H1 (cell line): ENCODE data around the gene PDE3A. TPM values are rescaled to one million over a fixed set of nuclear protein-coding genes. Genes with fewer than 3 reads are reported as not detected.

ENCODE experiments used
- CTCF ChIA-PET: fragments of 300-600 bp; sonication (Branson Sonifier 250); formaldehyde crosslinking; loops from one replicate; lab custom pipeline; 2021; ENCODE audit not compliant: partially characterized antibody; lab: Charles Lee
- POLR2A ChIA-PET: fragments of 300-600 bp; sonication (Branson Sonifier 250); formaldehyde crosslinking; loops from one replicate; lab custom pipeline; 2021; ENCODE audit warnings: inconsistent platforms; ENCODE audit not compliant: partially characterized antibody; lab: Charles Lee
- DNase-seq, 2 experiments: peaks; one replicate each; pipeline versions ENCODE4 v3.0.0 to v3.0.0-alpha.2; 2010 to 2022; ENCODE audit warnings: low spot score in 2 of 2, low read depth in 1 of 2, mixed read lengths in 1 of 2
- FAIRE-seq: peaks from 2 replicates; lab custom pipeline; 2011; peaks lifted over from hg19 to GRCh38; lab: Jason Lieb, UNC
- H2AFZ ChIP-seq: 2 replicates; pipeline ENCODE4 v1.8.1; 2012; ENCODE audit warnings: low read length, inconsistent platforms
- H2AK5ac ChIP-seq: 2 replicates; pipeline ENCODE4 v1.6.1; 2013; ENCODE audit warnings: low read depth, low read length
- H2BK120ac ChIP-seq: replicated peaks from 2 replicates; pipeline ENCODE3; 2013; ENCODE audit warnings: low read depth, low read length, inconsistent platforms
- H2BK12ac ChIP-seq: 2 replicates; pipeline ENCODE4 v1.6.1; 2013; ENCODE audit warnings: low read depth, low read length
- H2BK15ac ChIP-seq: 2 replicates; pipeline ENCODE4 v1.6.1; 2013; ENCODE audit warnings: low read length
- H2BK20ac ChIP-seq: 2 replicates; pipeline ENCODE4 v1.6.1; 2013; ENCODE audit warnings: low read length
- H2BK5ac ChIP-seq: 2 replicates; pipeline ENCODE4 v1.6.1; 2013; ENCODE audit warnings: low read depth, low read length
- H3K14ac ChIP-seq: 2 replicates; pipeline ENCODE4 v1.6.1; 2013; ENCODE audit warnings: inconsistent platforms; ENCODE audit not compliant: insufficient read length
- H3K18ac ChIP-seq: 2 replicates; pipeline ENCODE4 v1.6.1; 2013; ENCODE audit warnings: low read length; ENCODE audit errors: extremely low read depth
- H3K23ac ChIP-seq: 2 replicates; pipeline ENCODE4 v1.6.1; 2013; ENCODE audit warnings: inconsistent platforms; ENCODE audit not compliant: insufficient read length
- H3K23me2 ChIP-seq: 2 replicates; pipeline ENCODE4 v1.6.1; 2013; ENCODE audit warnings: low read depth, low read length
- H3K27ac ChIP-seq: 2 replicates; pipeline ENCODE4 v1.6.1; 2011; ENCODE audit warnings: low read depth, low read length, inconsistent platforms
- H3K27me3 ChIP-seq, 4 experiments: replicated peaks in 1 of 4; 1 replicate in 1 of 4; 2 replicates in 3 of 4; pipeline versions ENCODE4 v1.6.1 to v1.8.1; 2011 to 2013; ENCODE audit warnings: low read length in 3 of 4, mild to moderate bottlenecking in 3 of 4, inconsistent platforms in 2 of 4, mixed read lengths in 2 of 4, moderate library complexity in 1 of 4; ENCODE audit not compliant: control insufficient read depth in 3 of 4, insufficient read depth in 3 of 4; ENCODE audit errors: extremely low read depth in 1 of 4
- H3K36me3 ChIP-seq, 4 experiments: 2 replicates each; pipeline versions ENCODE4 v1.6.1 to v1.8.1; 2011 to 2013; ENCODE audit warnings: mild to moderate bottlenecking in 4 of 4, low read length in 3 of 4, moderate library complexity in 2 of 4, control low read depth in 1 of 4, inconsistent platforms in 1 of 4; ENCODE audit not compliant: insufficient read depth in 4 of 4, control insufficient read depth in 2 of 4
- H3K4ac ChIP-seq: replicated peaks from 2 replicates; pipeline ENCODE3; 2013; ENCODE audit warnings: low read length, low read depth, mixed read lengths, inconsistent platforms; ENCODE audit not compliant: insufficient read length
- H3K4me1 ChIP-seq, 4 experiments: replicated peaks in 1 of 4; 1 replicate in 1 of 4; 2 replicates in 3 of 4; pipeline versions ENCODE4 v1.6.1 to v1.8.1; 2011 to 2013; ENCODE audit warnings: low read length in 3 of 4, inconsistent platforms in 2 of 4, mixed read lengths in 1 of 4; ENCODE audit not compliant: insufficient read depth in 4 of 4, control insufficient read depth in 3 of 4
- H3K4me2 ChIP-seq, 2 experiments: 2 replicates each; pipeline versions ENCODE4 v1.6.1 to v1.8.1; 2011 to 2013; ENCODE audit warnings: low read depth in 2 of 2, low read length in 2 of 2, control low read depth in 1 of 2, inconsistent platforms in 1 of 2, mild to moderate bottlenecking in 1 of 2; ENCODE audit not compliant: insufficient read depth in 1 of 2
- H3K4me3 ChIP-seq, 4 experiments: fragments of 200-600, 300-600 bp in 1 of 4; sonication (generic), shearing (Covaris generic), sonication (Bioruptor Twin) in 1 of 4; 2 replicates each; pipeline versions ENCODE4 v1.5.1 to v1.8.1; 2011 to 2016; ENCODE audit warnings: low read length in 4 of 4, low read depth in 3 of 4, control low read depth in 2 of 4, inconsistent platforms in 2 of 4, mild to moderate bottlenecking in 2 of 4, mixed read lengths in 1 of 4, moderate library complexity in 1 of 4; ENCODE audit not compliant: insufficient read depth in 2 of 4; ENCODE audit errors: extremely low read depth in 1 of 4
- H3K56ac ChIP-seq: replicated peaks from 2 replicates; pipeline ENCODE3; 2013; ENCODE audit warnings: low read depth, mild to moderate bottlenecking, mixed read lengths, low read length, inconsistent platforms; ENCODE audit not compliant: insufficient read length
- H3K79me1 ChIP-seq: 2 replicates; pipeline ENCODE4 v1.6.1; 2013; ENCODE audit warnings: low read depth, low read length, control low read depth
- H3K79me2 ChIP-seq, 2 experiments: 2 replicates each; pipeline versions ENCODE4 v1.6.1 to v1.8.1; 2012 to 2013; ENCODE audit warnings: low read length in 2 of 2, mild to moderate bottlenecking in 2 of 2, inconsistent platforms in 1 of 2; ENCODE audit not compliant: insufficient read depth in 2 of 2, control insufficient read depth in 1 of 2
- H3K9ac ChIP-seq, 4 experiments: replicated peaks in 1 of 4; 1 replicate in 1 of 4; 2 replicates in 3 of 4; pipeline versions ENCODE4 v1.6.1 to v1.8.1; 2011 to 2013; ENCODE audit warnings: low read depth in 3 of 4, low read length in 3 of 4, control low read depth in 2 of 4, mild to moderate bottlenecking in 2 of 4, moderate library complexity in 2 of 4, inconsistent platforms in 1 of 4; ENCODE audit errors: extremely low read depth in 1 of 4
- H3K9me3 ChIP-seq, 2 experiments: 2 replicates each; pipeline versions ENCODE4 v1.6.1 to v1.8.1; 2012 to 2013; ENCODE audit warnings: mild to moderate bottlenecking in 2 of 2, moderate library complexity in 2 of 2, control low read depth in 1 of 2, inconsistent platforms in 1 of 2, low read depth in 1 of 2, low read length in 1 of 2, mixed read lengths in 1 of 2; ENCODE audit not compliant: insufficient read depth in 2 of 2
- H4K20me1 ChIP-seq, 2 experiments: replicated peaks in 1 of 2; 2 replicates each; pipeline versions ENCODE3 to v1.8.1; 2011 to 2013; ENCODE audit warnings: inconsistent platforms in 2 of 2, low read length in 2 of 2, mild to moderate bottlenecking in 1 of 2; ENCODE audit not compliant: insufficient read depth in 2 of 2, control insufficient read depth in 1 of 2
- H4K5ac ChIP-seq: 2 replicates; pipeline ENCODE4 v1.6.1; 2013; ENCODE audit warnings: low read length, low read depth, mixed read lengths, inconsistent platforms; ENCODE audit not compliant: insufficient read length
- H4K8ac ChIP-seq: 2 replicates; pipeline ENCODE4 v1.8.0; 2013; ENCODE audit warnings: mild to moderate bottlenecking, moderate library complexity, low read length, inconsistent platforms; ENCODE audit not compliant: insufficient read depth; ENCODE audit errors: extremely low read depth
- H4K91ac ChIP-seq: replicated peaks from 2 replicates; pipeline ENCODE3; 2013; ENCODE audit warnings: low read length, mixed read lengths, inconsistent platforms; ENCODE audit not compliant: insufficient read length
- BCL11A ChIP-seq, 2 experiments: IDR thresholded peaks; one replicate each; pipeline ENCODE4 v1.6.1; 2011; ENCODE audit warnings: low read depth in 2 of 2, low read length in 2 of 2, mild to moderate bottlenecking in 2 of 2
- EGR1 ChIP-seq: IDR thresholded peaks from 2 replicates; pipeline ENCODE4 v1.6.1; 2011; ENCODE audit warnings: low read depth, low read length, borderline replicate concordance
- HDAC6 ChIP-seq: IDR thresholded peaks from one replicate; pipeline ENCODE4 v1.7.1; 2012; ENCODE audit warnings: low read depth, mild to moderate bottlenecking, inconsistent platforms, low read length, moderate library complexity
- WGBS, 2 experiments: shearing (Covaris generic) in 1 of 2; methylation state at CpG; one replicate each; pipeline versions ENCODE4 v1.1.6 to v1.1.7; 2013 to 2015; ENCODE audit warnings: low lambda C conversion rate in 2 of 2, mixed read lengths in 2 of 2, inconsistent platforms in 1 of 2, low coverage in 1 of 2, missing lambda C conversion rate in 1 of 2; ENCODE audit not compliant: insufficient replicate concordance in 2 of 2, insufficient coverage in 1 of 2, insufficient read length in 1 of 2; ENCODE audit errors: extremely low coverage in 1 of 2, missing lambda C conversion rate in 1 of 2; 5-methylcytosine and 5-hydroxymethylcytosine counted together
- polyA plus RNA-seq, 7 experiments: library from polyadenylated mRNA; depleted of rRNA in 3 of 7; stranded (reverse) in 5 of 7; unstranded in 2 of 7; fragments of >200 nt in 5 of 7; fragments of 200-250 nt in 2 of 7; gene quantifications; 1 replicate in 5 of 7; 2 replicates in 1 of 7; 4 replicates in 1 of 7; pipeline versions ENCODE4 v1.2.1 to v1.2.3, GENCODE V29; 2011 to 2013; ENCODE audit warnings: missing spikeins in 2 of 7, mixed read lengths in 2 of 7
- total RNA-seq: library from RNA; stranded (reverse); fragmentation: NEBNext Ultra II Directional; extraction: Animal tissue kit (Norgen Biotek cat#: 25700); gene quantifications from 2 replicates; pipeline ENCODE4 v1.2.1, GENCODE V29; 2021

The PDE3A gene
- total and polyA plus RNA-seq, 2 of the 8 experiments (the other 6 are each of a cell fraction or from before 2014, with no cell fraction given), result 1.4 to 3.4 TPM

GRCh38 chr12:20339060-20339459 lies 29.3 kb upstream of the PDE3A start:
- H4K91ac ChIP-seq, result no peak overlapping the region
- H3K9ac ChIP-seq, result no peak overlapping the region
- no peaks in the 10 kb centered on the region for H3K4me1 ChIP-seq
- H3K18ac ChIP-seq, result no peak overlapping the region
- no peak overlapping the region for H3K56ac ChIP-seq
- DNase-seq, result no peak
- H4K5ac ChIP-seq, result no peak overlapping the region
- no peak overlapping the region for H2BK20ac ChIP-seq
- no peak overlapping the region for H3K27ac ChIP-seq
- no peak overlapping the region for H2BK5ac ChIP-seq
- ChIA-PET POLR2A (no interaction called here), CTCF (no interaction called here)
- no peaks in the 10 kb centered on the region for H3K36me3 ChIP-seq
- H2AK5ac ChIP-seq, result no peak overlapping the region
- H3K79me2 ChIP-seq, result no peaks in the 10 kb centered on the region
- no peak overlapping the region for H3K23ac ChIP-seq
- H2BK15ac ChIP-seq, result no peak overlapping the region
- no peak overlapping the region for H4K8ac ChIP-seq
- 85% methylated on average over 2 of the region's 2 CpGs; no CpG with 5 or more reads in 1 of the 2 experiments for WGBS, 2 experiments
- H2BK120ac ChIP-seq, result no peak overlapping the region
- no peak overlapping the region for H3K4ac ChIP-seq
- H2AFZ ChIP-seq, result no peak overlapping the region
- H3K27me3 ChIP-seq, result no peaks in the 10 kb centered on the region
- H3K79me1 ChIP-seq, result no peaks in the 10 kb centered on the region
- no peak for FAIRE-seq
- no peak overlapping the region for H3K4me2 ChIP-seq
- no peak overlapping the region for H3K14ac ChIP-seq
- H4K20me1 ChIP-seq, result no peaks in the 10 kb centered on the region
- H3K9me3 ChIP-seq, result peaks cover 0 to 3% of the 10 kb centered on the region in 2 experiments; a peak in 1 of 4 replicates
- TF ChIP-seq EGR1, result no peak
- no peak for TF ChIP-seq HDAC6
- TF ChIP-seq BCL11A (IDR thresholded peaks at IDR 0.05; ENCODE audit: low read depth in 2 of 2, low read length in 2 of 2), result no peak
- H3K4me3 ChIP-seq, result no peak overlapping the region
- H2BK12ac ChIP-seq, result no peak overlapping the region
- no peaks in the 10 kb centered on the region for H3K23me2 ChIP-seq
